NCI-H1092 (cell line): ENCODE results near the gene KIF11.
"Not testable (repeated sequence)": the region's sequence is repeated elsewhere in the genome, so short reads cannot be mapped to it uniquely, and the experiment has no call there.

Source experiments
- DNase-seq: peaks from one replicate; lab custom pipeline; 2025; lab: John Stamatoyannopoulos, UW

Gene KIF11

DNA sequence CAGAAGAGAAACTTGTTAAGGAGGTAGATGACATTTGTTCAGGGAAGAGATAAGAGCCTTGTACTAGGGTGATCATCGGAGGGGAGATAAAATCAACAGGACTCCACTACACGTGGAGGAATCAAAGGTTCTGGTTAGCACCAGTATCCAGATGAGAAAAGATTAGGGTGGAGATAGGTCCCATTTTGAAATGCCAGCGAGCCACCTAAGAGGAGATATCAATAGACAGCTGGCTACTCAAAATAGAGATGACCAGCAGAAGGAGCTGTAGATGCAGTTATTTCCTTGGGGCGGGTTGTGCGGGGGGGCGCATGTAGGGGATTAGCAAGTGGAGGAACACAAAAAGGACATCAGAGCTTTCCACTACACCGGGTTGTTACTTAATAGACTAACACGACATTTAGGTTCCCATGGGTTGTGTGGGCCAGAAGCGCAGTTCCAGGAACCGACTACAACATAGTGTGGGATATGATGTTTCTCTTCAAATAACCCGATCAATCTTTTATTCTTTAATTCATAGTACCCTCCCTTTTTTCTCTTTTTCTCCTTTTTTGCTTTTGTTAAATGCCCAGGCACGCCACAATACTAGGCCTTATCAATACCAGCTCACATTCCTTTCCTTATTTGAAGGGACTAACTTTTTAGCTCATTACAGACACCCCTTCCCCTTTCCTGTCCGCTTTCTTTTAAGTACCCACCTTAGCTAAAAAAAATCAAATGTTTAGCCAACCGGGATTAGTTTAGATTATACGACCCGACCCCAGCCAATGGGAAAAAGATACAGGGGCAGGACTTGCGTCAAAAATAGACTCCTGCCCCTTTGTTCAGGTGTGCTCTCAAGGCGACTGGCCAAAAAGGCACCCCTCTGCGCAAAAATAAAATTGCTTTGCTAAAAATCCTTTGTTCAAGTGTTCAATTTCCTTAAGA is 2.0 kb upstream of the KIF11 start:
- peak; percentile 29 for DNase-seq

DNA sequence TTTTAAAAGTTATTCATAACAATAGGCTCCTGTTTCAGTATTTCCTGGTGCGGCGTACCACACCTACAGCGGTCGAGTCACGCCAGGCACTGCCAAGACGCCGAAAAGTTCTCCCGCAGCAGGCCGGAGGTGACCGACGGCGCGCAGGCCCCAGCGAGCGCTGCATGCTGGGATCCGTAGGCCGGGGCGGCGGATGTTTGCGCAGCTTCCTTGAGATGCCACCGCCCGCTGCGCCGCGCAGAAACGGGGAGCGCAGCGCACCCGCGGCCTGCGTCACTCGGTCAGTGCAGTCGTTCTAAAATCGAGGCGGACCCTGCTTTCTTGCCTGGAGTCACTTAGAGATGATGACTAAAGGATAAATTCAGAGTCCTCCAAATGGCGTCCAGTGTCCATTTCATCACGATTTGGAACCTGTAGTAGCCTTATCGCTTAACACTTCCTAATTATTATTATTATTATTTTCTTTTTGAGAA is 1.3 kb upstream of the KIF11 start:
- DNase-seq, result peak; percentile 54

DNA sequence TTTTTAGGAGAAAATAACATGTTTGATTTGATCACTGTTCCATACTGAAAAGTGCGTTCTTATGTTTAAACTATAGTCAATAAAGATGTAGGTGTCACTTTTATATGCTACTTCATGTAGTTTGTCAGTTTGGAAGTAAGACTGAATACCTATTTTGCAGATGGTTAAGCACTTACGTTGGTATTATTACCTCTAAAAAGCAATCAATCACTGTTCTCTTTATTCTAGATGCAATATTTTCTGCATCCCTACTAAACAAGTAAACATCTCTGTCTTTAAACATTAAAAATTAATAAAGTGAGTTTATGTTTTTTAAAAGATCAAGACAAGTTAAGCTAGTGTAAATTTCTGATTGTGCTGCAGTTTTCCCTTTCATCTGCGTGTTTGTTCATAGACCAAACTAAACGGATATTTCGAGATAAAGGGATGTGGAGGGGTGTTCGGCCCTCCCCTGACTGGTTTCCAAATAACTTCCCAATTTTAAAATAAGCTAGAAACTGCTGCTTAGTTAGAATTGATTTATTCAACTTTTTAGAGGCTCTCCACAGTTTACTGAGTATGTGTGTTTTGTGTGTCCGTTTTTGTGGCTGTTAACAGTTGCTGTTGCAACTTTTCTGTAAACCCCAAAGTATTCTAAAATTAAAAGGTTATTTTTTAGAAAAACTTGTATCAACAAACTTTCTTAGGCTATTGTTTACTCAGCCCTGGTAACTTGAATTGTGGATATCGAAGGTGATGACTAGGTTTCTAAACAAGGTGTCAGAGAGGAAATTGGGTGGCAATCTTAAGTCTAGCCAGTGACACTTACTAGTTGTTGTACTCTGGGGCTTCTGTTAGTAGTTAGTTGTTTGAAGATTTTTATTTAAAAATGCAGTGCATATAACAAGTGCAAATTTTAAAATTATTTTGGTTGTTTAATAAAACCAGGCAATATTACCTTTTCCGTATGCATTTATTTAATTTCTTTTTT is 974 bp downstream of the KIF11 start:
- no peak for DNase-seq

DNA sequence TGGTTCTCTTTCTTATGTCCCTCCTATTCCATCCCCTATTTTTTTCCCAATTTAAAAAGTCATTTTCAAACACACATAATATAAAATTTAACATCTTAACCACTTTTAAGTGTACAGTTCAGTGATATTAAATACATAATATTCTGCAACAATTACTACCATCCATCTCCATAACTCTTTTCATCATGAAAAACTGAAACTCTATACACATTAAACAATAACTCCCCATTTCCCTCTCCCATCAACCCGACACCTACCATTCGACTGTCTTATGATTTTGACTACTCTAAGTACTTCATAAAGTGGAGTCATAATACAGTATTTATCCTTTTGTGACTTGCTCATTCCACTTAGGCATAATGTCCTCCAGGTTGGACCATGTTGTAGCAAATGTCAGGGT is 2.6 kb downstream of the KIF11 start:
- no peak for DNase-seq

DNA sequence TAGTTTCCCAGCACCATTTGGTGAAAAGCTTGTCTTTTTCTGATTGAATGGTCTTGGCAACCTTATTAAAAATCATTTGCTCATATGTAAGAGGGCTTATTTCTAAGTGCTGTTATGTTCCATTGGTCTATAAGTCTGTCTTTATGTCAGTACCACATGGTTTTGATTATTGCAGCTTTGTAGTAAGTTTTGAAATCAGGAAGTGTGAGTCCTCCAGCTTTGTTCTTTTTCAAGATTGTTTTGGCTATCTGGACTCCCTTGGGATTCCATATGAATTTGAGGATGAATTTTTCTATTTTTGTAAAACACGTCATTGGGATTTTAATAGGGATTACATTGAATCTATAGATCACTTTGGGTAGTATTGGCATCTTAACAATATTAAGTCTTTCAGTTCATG is 5.4 kb downstream of the KIF11 start:
- DNase-seq, result no peak

DNA sequence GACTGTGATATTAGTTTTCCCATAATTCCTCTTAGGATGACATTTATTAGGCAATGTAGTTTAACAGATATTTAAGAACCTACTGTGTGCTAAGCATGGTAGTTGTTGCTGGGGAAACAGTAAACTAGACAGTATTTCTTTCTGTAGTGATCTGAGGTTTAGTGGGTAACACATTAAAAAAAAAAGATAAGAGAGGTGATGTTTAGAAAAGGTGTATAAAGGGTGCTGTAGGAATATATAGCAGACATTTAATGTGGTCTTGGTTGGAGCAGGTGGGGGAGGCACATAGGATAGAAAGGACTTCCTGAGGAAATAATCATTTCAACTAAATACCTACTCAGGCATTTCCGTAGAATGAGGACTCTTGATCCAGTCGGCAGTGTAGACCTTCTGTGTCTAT is 11.9 kb downstream of the KIF11 start:
- no peak for DNase-seq

GRCh38 chr10:92615515-92615914 is 22.6 kb downstream of the KIF11 start:
- DNase-seq, result no peak

DNA sequence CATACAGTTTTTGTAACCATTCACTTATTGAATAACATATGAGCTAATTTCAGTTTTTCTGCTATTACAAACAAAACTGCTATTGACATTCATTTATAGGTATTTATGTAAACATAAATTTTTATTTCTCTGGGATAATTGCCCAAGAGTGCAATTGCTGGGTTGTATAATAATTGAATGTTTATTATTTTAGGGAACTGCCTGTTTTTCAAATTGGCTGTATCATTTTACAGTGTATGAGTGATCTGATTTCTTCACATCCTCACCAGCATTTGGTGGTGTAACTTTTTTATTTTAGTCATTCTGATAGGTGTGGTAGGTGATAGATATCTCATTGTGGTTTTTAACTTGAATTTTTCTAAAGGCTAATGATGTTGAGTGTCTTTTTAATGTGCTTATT is 26.4 kb downstream of the KIF11 start:
- no peak for DNase-seq

DNA sequence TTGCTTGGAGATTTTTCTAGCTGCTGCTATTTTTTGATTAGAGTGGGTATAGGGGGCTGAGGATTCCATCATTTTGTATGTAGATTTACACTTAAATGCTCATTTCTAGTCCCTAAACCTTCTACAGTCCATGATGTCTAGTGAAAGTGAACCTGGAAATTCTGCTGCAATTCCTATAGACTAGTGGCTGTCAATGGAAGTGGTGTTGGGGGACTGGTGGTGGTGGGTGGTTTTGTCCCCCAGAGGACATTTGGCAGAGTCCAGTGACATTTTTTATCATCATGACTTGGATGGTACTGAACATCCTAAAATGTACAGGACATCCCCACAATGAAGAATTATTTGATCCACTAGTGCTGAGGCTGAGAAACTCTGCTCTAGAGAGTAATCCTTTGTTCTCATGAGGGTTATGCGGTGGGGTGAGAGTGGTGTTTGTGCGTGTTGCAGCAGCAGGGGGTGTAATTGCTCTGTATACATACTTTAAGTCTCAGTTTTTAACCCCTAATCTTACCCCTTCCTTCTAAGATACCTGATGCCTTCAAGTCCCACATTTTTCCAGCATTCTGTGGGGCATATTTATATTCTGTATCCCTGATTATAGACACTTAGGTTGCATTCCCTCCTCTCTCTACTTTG is 35.0 kb downstream of the KIF11 start:
- no peak for DNase-seq

- no peak for DNase-seq
Observed at GRCh38 chr10:92629945-92630344, 37.0 kb downstream of the KIF11 start.

DNA sequence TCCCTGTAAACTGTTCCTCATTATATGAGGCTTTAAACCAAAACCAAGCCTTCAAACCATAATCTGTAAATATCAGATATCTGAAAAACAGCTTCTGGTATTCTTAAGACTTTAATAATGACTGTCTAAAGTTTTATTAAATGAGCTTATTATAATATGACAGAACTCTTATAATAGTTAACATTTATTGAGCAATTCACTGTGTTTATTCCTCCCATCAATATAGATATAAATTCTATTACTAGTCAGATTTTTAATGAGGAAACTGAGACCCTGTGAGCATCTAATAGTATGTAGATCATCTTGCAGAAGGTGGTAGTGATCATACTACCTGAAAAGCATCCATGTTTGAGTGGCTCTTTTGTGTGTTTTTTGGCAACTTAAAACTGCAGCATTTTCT is 45.1 kb downstream of the KIF11 start:
- DNase-seq, result no peak

DNA sequence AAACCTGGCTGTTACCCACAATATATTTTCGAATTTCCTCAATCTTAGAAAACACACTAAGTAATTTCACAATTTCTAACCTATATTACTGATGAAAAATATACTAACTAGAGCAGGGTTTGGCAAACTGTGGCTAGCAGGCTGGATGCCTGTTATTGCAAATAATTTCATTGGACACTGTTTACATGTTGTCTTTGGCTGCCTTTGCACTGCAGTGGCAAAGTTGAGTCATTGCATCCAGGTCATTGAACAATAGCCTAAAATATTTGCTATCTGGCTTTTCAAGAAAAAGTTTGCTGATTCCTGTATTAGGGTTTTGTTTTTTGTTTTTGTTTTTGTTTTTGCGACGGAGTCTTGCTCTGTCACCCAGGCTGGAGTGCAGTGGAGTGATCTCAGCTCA is 47.2 kb downstream of the KIF11 start:
- DNase-seq, result no peak

- DNase-seq, result no peak
Observed at GRCh38 chr10:92641492-92641891, 48.6 kb downstream of the KIF11 start.

DNA sequence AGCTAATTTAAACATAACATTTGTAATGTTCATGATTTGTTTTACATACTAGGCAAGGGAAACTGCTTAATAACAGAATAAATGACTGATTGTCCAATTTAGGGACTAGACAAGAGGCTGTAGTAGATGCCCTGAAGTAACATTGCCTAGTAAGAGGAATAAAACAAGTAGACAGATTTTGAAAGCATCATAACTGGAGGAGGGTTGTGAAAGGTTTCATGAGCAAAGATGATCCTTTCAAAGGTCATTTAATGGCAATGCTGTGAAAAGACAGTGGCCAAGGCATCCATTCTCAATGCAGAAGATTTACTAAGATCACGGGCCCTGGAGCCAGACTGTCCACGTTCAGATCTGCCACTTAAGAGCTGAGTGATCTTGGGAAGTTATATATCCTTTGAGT is 52.0 kb downstream of the KIF11 start:
- DNase-seq, result no peak

GRCh38 chr10:92650864-92651263 is 57.9 kb downstream of the KIF11 start:
- not testable (repeated sequence) for DNase-seq

DNA sequence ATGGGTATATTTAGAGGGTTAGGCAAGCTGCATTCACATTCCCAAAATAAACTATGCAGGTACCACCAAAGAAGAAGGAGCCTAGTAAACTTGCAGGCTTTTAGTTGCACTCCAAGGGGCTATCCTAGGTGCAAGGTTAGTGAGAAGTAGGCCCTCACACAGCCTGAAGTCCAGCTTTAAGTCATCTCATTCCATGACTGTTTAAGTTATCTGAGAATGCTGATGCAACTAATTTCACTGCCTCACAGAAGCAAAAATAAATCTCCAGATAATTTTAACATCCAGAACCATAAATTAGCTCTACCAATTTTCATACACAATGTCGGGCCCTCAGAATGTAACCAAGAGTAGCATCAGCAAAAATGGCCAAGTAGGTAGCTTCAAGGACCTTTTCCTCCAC is 62.5 kb downstream of the KIF11 start:
- DNase-seq, result no peak

DNA sequence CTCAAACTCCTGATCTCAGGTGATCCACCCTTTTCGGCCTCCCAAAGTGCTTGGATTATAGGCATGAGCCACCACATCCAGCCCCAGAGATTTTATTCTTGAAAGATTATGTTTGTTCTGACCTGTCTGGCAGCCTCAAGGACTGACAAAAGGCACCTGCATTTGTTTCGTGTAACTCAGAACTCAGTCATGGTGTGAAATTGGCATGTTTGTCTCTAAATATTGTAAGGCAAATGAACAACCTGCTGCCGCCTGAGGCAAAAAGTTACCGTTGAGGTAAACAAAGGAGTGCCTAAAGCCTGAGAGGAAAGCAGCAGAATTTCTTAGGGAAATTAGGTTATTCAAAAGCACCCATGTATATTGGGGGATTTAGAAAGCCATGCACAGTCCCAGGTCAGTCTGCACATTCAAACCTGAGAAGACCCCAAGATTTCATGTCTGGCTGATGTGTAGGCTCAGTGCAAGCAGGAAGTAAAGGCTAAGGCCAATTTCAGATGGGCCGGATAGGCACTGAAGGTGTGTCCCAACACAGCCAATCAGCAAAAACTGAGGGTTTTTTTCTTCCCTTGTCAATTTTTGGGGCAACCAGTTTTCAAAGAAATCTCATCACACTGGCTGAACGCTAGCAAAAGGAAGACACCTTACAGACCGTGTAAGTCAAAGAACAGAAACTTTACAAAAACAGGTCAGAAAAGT is 63.5 kb downstream of the KIF11 start:
- no peak for DNase-seq

GRCh38 chr10:92657024-92657423 is 64.1 kb downstream of the KIF11 start:
- no peak for DNase-seq

DNA sequence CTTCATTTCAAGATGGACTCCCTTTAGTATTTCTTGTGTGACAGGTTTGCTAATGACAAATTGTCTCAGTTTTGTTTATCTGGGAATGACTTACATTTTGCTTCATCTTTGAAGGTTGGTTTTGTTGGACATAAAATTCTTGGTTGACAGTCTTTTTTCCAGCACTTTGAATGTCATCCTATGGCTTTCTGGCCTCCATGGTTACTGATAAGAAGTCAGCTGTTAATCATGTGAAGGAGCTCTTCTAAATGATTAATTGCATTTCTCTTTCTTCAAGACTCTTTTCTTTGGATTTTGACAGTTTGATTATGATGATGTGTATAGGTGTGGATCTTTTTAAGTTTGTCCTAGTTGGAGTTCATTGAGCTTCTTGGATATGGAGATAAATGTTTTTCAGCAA is 69.9 kb downstream of the KIF11 start:
- no peak for DNase-seq

GRCh38 chr10:92664322-92664721 is 71.4 kb downstream of the KIF11 start:
- DNase-seq, result no peak

DNA sequence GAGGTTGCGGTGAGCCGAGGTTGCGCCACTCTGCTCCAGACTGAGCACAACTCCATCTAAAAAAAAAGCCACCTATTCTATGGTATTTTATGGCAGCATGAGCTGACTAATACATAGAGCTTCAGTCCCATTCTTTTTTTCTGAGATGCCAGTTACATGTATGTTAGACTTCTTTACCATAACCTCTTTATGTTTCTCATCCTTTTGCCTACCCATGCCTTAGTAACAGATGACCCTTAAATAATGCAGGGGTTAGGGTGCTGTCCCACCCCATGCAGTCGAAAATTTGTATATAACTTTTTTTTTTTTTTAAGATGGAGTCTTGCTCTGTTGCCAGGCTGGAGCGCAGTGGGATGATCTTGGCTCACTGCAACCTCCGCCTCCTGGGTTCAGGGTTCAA is 74.1 kb downstream of the KIF11 start:
- no peak for DNase-seq

DNA sequence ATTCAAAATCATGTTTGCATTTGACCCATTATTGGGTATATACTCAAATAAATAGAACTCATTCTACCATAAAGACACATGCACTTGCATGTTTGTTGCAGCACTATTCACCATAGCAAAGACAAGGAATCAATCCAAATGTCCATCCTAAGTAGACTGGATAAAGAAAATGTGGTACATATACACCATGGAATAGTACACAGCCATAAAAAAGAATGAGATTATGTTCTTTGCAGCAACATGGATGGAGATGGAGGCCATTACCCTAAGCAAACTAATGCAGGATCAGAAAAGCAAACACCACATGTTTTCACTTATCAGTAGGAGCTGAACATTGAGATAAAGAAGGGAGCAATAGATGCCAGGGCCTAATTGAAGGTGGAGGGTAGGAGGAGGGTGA is 84.8 kb downstream of the KIF11 start:
- DNase-seq, result no peak
